Activated naive CD4-positive, alpha-beta T cell (primary cell): ENCODE measurements around the gene CCDC85B.

Experiments used
- DNase-seq, 4 experiments: peaks; one replicate each; lab custom pipeline; 2025; lab: John Stamatoyannopoulos, UW

Gene CCDC85B

GRCh38 chr11:65869643-65870306, 20.7 kb upstream of the CCDC85B start:
- no peak for DNase-seq

- no peak for DNase-seq
Measured at GRCh38 chr11:65870307-65870658, 20.2 kb upstream of the CCDC85B start.

GRCh38 chr11:65870706-65871681, 19.5 kb upstream of the CCDC85B start:
- DNase-seq = no peak

- no peak for DNase-seq
Measured at GRCh38 chr11:65871811-65872548, 18.5 kb upstream of the CCDC85B start.

- DNase-seq = no peak
Measured at GRCh38 chr11:65872586-65873317, 17.7 kb upstream of the CCDC85B start, which contains the start of gene EFEMP2. Gene EFEMP2 (minus strand): TSS chr11:65872800. CDS start chr11:65872354, 446 bp downstream.

GRCh38 chr11:65873318-65874156, 16.9 kb upstream of the CCDC85B start:
- DNase-seq = peak; percentile 92 to 97 (median 95)

GRCh38 chr11:65879617-65880016, 10.9 kb upstream of the CCDC85B start, which contains the start of gene CTSW:
Gene CTSW (plus strand): TSS chr11:65879837. CDS start chr11:65879855, 18 bp downstream.
- DNase-seq = peak in 1 of 4 experiments; percentile 24

- DNase-seq = no peak
Measured at GRCh38 chr11:65880027-65880426, 10.4 kb upstream of the CCDC85B start.

- no peak for DNase-seq
Measured at GRCh38 chr11:65880844-65881421, 9.5 kb upstream of the CCDC85B start.

GRCh38 chr11:65882120-65883057, 8.1 kb upstream of the CCDC85B start:
- no peak for DNase-seq

- DNase-seq = no peak
Measured at GRCh38 chr11:65883058-65883761, 7.3 kb upstream of the CCDC85B start.

- no peak for DNase-seq
Measured at GRCh38 chr11:65883786-65884715, 6.4 kb upstream of the CCDC85B start.

- peak; percentile 40 to 79 (median 64) for DNase-seq
Measured at GRCh38 chr11:65884716-65885092, 5.8 kb upstream of the CCDC85B start.

GRCh38 chr11:65885231-65885630, 5.2 kb upstream of the CCDC85B start:
- no peak for DNase-seq

GRCh38 chr11:65885808-65886536, 4.5 kb upstream of the CCDC85B start:
- no peak for DNase-seq

- no peak for DNase-seq
Measured at GRCh38 chr11:65886826-65887722, 3.4 kb upstream of the CCDC85B start.
